ENCODE results near the gene MCFD2.

GRCh38 chr2:46955764-46956163, 40.2 kb upstream of the MCFD2 start:
- TF ChIP-seq CTCF (conservative IDR thresholded peaks at IDR 0.05; ENCODE audit: low read depth, low read length) (no peak), EZH2 (IDR thresholded peaks at IDR 0.05; ENCODE audit: borderline replicate concordance, low read depth, low read length, poor library complexity, severe bottlenecking) (no peak)

Data from A673 (cell line).